ENCODE results near the gene NXPH4.
A peak's percentile ranks its signal among the peaks of the same experiment; 100 is the strongest.

NXPH4 gene

GRCh38 chr12:57216014-57216911 lies at the start of gene NXPH4:
Gene NXPH4 (plus strand): TSS chr12:57216794. CDS start chr12:57216970, 176 bp downstream.
- DNase-seq: peak; percentile 62 to 72

GRCh38 chr12:57166971-57167371 lies 49.6 kb upstream of the NXPH4 start:
- peak; percentile 54 to 63 for DNase-seq

GRCh38 chr12:57168058-57168457 lies 48.5 kb upstream of the NXPH4 start:
- DNase-seq: no peak

GRCh38 chr12:57169046-57169795 lies 47.4 kb upstream of the NXPH4 start:
- no peak for DNase-seq

- no peak for DNase-seq
Observed at GRCh38 chr12:57169969-57170368, 46.6 kb upstream of the NXPH4 start.

- no peak for DNase-seq
Observed at GRCh38 chr12:57170408-57170807, 46.2 kb upstream of the NXPH4 start.

DNA sequence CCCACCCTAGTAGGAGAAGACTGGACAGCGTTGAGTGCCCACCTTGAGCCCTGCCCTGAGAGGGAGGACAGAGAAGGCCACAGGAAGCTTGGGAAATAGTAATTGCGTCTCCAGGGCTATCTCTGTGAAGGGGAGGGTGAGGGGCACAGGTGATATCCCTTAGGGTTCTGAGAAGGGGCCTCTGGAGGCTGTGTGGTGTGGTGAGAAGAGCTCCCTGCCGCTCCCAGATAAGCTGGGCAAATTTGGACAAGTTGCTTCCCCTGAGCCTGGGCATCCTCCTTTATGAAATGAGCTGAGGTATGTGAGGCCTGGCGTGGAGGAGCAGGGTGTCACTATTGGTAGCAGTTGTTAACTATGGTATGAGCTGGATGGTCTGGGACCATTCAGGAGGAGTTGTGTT lies 45.7 kb upstream of the NXPH4 start:
- no peak for DNase-seq

- DNase-seq: no peak
Observed at GRCh38 chr12:57171668-57172067, 44.9 kb upstream of the NXPH4 start.

GRCh38 chr12:57173089-57173488 lies 43.5 kb upstream of the NXPH4 start:
- DNase-seq: peak; percentile 35 to 45

DNA sequence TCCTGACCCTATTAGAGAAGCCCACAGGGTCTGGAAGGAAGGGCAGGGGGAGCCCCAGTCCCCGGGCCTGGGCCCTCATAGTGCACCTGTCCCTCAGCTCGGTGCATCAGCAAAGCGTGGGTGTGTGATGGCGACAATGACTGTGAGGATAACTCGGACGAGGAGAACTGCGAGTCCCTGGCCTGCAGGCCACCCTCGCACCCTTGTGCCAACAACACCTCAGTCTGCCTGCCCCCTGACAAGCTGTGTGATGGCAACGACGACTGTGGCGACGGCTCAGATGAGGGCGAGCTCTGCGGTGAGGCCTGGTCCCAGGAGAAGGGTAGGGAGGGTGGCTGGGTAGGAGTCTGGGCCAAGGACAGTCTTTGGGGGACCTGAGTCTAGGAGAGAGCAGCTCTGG lies 42.9 kb upstream of the NXPH4 start:
- no peak for DNase-seq

- peak; percentile 53 to 73 for DNase-seq
Observed at GRCh38 chr12:57175428-57176138, 41.0 kb upstream of the NXPH4 start.

DNA sequence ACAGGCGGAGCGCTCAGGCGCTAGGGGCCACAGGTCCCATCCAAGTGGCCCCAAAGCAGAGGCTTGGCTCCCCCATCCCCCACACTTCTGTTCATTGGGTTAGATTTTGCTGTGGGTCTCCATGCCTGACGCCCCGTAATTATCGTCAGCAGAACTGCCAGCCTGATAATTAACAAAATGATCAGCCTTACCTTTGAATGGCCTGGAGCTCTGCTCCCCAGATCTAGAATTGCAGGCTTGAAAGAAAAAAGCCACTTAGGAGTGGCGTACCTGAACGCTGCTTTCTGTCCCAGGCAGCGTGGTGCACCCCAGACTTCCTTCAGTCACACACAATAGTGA lies 40.5 kb upstream of the NXPH4 start:
- no peak for DNase-seq

- DNase-seq: no peak
Observed at GRCh38 chr12:57176846-57177245, 39.7 kb upstream of the NXPH4 start.

GRCh38 chr12:57177354-57177753 lies 39.2 kb upstream of the NXPH4 start:
- DNase-seq: no peak

DNA sequence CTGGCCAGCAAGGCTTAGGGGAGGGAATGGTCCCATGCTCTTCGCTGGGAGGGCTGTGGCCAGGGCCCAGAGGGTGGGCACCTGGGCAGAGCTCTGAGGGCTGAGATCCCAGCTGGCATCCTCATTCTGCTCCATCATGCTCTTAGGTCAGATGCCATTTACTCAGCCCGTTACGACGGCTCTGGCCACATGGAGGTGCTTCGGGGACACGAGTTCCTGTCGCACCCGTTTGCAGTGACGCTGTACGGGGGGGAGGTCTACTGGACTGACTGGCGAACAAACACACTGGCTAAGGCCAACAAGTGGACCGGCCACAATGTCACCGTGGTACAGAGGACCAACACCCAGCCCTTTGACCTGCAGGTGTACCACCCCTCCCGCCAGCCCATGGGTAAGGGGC lies 38.4 kb upstream of the NXPH4 start:
- DNase-seq: no peak

DNA sequence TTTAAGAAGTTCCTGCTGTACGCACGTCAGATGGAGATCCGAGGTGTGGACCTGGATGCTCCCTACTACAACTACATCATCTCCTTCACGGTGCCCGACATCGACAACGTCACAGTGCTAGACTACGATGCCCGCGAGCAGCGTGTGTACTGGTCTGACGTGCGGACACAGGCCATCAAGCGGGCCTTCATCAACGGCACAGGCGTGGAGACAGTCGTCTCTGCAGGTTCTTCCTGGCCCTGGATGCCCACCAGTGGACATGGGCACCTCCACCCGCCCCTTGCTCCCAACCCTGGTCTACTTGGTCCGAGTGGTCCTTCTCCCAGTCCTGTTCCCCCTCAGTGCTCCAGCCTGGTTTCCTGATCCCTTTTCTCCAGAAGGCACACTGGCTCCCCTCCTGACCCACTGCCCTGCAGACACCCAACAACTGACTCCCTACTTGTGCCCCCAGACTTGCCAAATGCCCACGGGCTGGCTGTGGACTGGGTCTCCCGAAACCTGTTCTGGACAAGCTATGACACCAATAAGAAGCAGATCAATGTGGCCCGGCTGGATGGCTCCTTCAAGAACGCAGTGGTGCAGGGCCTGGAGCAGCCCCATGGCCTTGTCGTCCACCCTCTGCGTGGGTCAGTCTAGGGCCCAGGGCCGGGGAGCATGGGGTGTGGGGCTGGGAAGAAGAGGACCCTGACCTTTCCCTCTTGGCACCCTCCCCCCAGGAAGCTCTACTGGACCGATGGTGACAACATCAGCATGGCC lies 37.1 kb upstream of the NXPH4 start:
- DNase-seq: no peak

- DNase-seq: no peak
Observed at GRCh38 chr12:57180321-57180989, 36.1 kb upstream of the NXPH4 start.

DNA sequence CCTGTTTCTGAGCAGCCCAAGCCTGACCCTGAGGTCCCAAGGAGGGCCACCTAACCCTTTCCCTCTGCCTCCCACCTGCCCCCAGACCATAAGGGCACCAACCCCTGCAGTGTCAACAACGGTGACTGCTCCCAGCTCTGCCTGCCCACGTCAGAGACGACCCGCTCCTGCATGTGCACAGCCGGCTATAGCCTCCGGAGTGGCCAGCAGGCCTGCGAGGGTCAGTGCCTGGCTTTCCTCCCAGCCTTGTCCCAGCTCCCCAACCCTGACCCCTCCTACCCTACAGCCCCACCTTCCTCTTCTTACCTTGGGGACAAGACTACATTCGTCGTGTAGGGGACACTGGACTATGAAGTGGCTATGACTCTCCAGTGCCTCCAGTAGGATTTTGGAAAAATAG lies 35.5 kb upstream of the NXPH4 start:
- DNase-seq: no peak

GRCh38 chr12:57181561-57182155 lies 34.9 kb upstream of the NXPH4 start:
- no peak for DNase-seq

DNA sequence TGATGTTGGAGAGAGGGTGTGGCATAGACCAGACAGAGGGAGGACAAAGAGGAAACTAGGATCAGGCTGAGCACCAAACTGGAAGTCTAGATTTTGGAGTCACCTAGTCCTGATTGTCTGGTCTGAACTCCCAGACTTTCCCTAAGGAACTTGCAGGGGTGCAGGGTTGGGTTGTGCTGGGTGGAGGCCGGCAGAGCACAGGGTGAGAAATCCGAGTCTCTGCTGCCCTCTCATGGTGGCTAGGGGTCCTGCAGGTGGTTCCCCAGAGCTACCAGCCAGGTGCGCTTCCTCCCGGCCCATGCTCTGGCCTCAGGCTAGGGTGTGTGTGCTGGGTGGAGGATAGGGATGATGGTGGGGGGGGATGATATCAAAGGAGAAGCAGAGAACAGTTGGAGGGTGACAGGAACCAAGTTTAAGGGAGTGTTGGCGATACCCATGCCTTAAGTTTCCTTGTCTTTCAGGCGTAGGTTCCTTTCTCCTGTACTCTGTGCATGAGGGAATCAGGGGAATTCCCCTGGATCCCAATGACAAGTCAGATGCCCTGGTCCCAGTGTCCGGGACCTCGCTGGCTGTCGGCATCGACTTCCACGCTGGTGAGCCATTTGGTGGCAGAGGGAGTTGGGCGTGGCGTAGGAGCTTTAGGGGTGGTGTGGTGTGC lies 33.5 kb upstream of the NXPH4 start:
- peak; percentile 88 for DNase-seq
